Measurements from ENCODE around the gene ZBTB32.
A peak's percentile ranks its signal among the peaks of the same experiment; 100 is the strongest.

Gene ZBTB32

DNA sequence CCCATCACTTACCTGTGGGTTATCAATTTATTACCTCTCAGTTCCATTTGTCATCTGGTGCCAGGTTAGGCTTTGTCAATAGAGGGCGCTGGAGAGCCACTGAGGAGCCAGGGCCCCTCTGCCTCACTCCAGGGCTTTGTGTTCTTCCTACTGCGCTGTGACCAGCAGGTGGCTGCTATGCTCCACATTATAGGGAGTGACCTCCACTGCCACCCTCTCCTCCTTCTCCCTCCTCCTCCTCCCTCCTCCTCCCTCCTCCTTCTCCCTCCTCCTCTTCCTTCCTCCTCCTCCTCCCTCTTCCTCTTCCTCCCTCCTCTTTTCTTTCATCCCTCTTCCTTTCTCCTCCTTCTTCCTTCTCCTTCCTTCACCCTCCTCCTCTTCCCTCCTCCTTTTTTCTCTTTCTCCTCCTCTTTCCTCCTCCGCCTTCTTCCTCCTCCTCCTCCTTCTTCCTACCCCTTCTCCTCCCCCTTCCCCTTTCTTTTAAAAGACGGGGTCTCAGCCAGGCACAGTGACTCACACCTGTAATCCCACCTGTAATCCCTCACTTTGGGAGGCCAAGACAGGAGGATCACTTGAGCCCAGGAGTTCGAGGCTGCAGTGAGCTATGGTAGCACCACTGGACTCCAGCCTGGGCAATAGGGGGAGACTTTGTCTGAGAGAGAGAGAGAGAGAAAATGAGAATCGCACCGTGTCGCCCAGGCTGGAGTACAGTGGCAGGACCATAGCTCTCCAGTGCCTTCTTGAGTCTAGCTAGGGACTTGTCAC is 10.3 kb upstream of the ZBTB32 start (continued):
- TF ChIP-seq ZNF169 (tag by site-specific recombination; IDR thresholded peaks at IDR 0.05) (peak; percentile 67; the same call in 1 of the 2 replicates), KLF16 (tag by site-specific recombination; IDR thresholded peaks at IDR 0.05) (peak; percentile 89; the same call in 1 of the 2 replicates), ZNF274 (IDR thresholded peaks at IDR 0.05; ENCODE audit: low read length) (no peak), ZNF274 (tag by site-specific recombination; IDR thresholded peaks at IDR 0.05; ENCODE audit: borderline replicate concordance) (0 out of 2 replicates have a peak, but pooled peaks have one; percentile 15), ZNF155 (tag by site-specific recombination; IDR thresholded peaks at IDR 0.05) (0 out of 2 replicates have a peak, but pooled peaks have one; percentile 65), ZNF776 (tag by site-specific recombination; IDR thresholded peaks at IDR 0.05; ENCODE audit: borderline replicate concordance) (no peak), ZNF10 (tag by site-specific recombination; IDR thresholded peaks at IDR 0.05) (no peak; the same call in 1 of the 2 replicates), ZNF488 (tag by site-specific recombination; IDR thresholded peaks at IDR 0.05) (peak; percentile 28; the same call in 1 of the 2 replicates), HOXD13 (CRISPR knock-in tag; IDR thresholded peaks at IDR 0.05; ENCODE audit: borderline replicate concordance) (no peak), ZNF670 (tag by site-specific recombination; IDR thresholded peaks at IDR 0.05; ENCODE audit: low read depth) (peak; percentile 76), ZNF248 (tag by site-specific recombination; IDR thresholded peaks at IDR 0.05) (0 out of 2 replicates have a peak, but pooled peaks have one; percentile 31), ZFP37 (tag by site-specific recombination; IDR thresholded peaks at IDR 0.05) (peak; percentile 97), BCL11A (tag by site-specific recombination; IDR thresholded peaks at IDR 0.05; ENCODE audit: low read depth) (peak; percentile 92), ZNF423 (tag by site-specific recombination; IDR thresholded peaks at IDR 0.05) (peak; percentile 65; the same call in 1 of the 2 replicates), ZFP41 (tag by site-specific recombination; IDR thresholded peaks at IDR 0.05; ENCODE audit: borderline replicate concordance) (no peak), ZNF449 (tag by site-specific recombination; IDR thresholded peaks at IDR 0.05) (no peak), ZNF561 (tag by site-specific recombination; IDR thresholded peaks at IDR 0.05; ENCODE audit: borderline replicate concordance) (peak; percentile 63; the same call in 1 of the 2 replicates), ZIC2 (tag by site-specific recombination; IDR thresholded peaks at IDR 0.05) (peak; percentile 90), ZNF624 (tag by site-specific recombination; IDR thresholded peaks at IDR 0.05) (no peak), ZNF23 (tag by site-specific recombination; IDR thresholded peaks at IDR 0.05; ENCODE audit: borderline replicate concordance) (no peak), ZSCAN23 (tag by site-specific recombination; IDR thresholded peaks at IDR 0.05) (peak; percentile 70; the same call in 1 of the 2 replicates), ELK4 (IDR thresholded peaks at IDR 0.05; ENCODE audit: borderline replicate concordance, low read depth, low read length) (no peak), AEBP2 (tag by site-specific recombination; IDR thresholded peaks at IDR 0.05; ENCODE audit: borderline replicate concordance) (no peak), ZNF350 (tag by site-specific recombination; IDR thresholded peaks at IDR 0.05) (no peak), REPIN1 (tag by site-specific recombination; IDR thresholded peaks at IDR 0.05; ENCODE audit: low read depth) (peak; percentile 84; the same call in 1 of the 2 replicates), SCRT1 (tag by site-specific recombination; IDR thresholded peaks at IDR 0.05; ENCODE audit: borderline replicate concordance) (peak; percentile 81; the same call in 1 of the 2 replicates), ZNF621 (tag by site-specific recombination; IDR thresholded peaks at IDR 0.05) (no peak), ZNF521 (tag by site-specific recombination; IDR thresholded peaks at IDR 0.05) (no peak), ZNF791 (tag by site-specific recombination; IDR thresholded peaks at IDR 0.05) (0 out of 2 replicates have a peak, but pooled peaks have one; percentile 44), KLF10 (tag by site-specific recombination; IDR thresholded peaks at IDR 0.05) (no peak), YY2 (tag by site-specific recombination; IDR thresholded peaks at IDR 0.05) (no peak), PBX3 (CRISPR knock-in tag; IDR thresholded peaks at IDR 0.05) (no peak)
- TF ChIP-seq, protein P1, sequence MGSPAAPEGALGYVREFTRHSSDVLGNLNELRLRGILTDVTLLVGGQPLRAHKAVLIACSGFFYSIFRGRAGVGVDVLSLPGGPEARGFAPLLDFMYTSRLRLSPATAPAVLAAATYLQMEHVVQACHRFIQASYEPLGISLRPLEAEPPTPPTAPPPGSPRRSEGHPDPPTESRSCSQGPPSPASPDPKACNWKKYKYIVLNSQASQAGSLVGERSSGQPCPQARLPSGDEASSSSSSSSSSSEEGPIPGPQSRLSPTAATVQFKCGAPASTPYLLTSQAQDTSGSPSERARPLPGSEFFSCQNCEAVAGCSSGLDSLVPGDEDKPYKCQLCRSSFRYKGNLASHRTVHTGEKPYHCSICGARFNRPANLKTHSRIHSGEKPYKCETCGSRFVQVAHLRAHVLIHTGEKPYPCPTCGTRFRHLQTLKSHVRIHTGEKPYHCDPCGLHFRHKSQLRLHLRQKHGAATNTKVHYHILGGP (tag by site-specific recombination; IDR thresholded peaks at IDR 0.05) = peak; percentile 84

Data from HEK293 (cell line).